Neural cell (in vitro differentiated cells): ENCODE data around the gene NRP1.

Experiments
- CTCF ChIP-seq: fragments of 450-650 bp; IDR thresholded peaks from 2 replicates; pipeline ENCODE4 v1.5.1; 2014; ENCODE audit warnings: antibody characterized with exemption, mild to moderate bottlenecking, moderate library complexity; ENCODE audit not compliant: poor library complexity, severe bottlenecking
- EP300 ChIP-seq: fragments of 450-650 bp; conservative IDR thresholded peaks from 2 replicates; pipeline ENCODE4 v1.6.1; 2014; ENCODE audit warnings: antibody characterized with exemption, mild to moderate bottlenecking, moderate library complexity; ENCODE audit not compliant: poor library complexity, severe bottlenecking
- EZH2 ChIP-seq: fragments of 200-600, 300-800 bp; shearing (Covaris generic), sonication (generic); IDR thresholded peaks from 2 replicates; pipeline ENCODE4 v1.6.1; 2014; ENCODE audit warnings: antibody characterized with exemption, low read length, borderline replicate concordance, mild to moderate bottlenecking; ENCODE audit not compliant: insufficient read depth, poor library complexity, severe bottlenecking
- MXI1 ChIP-seq: fragments of 450-650 bp; conservative IDR thresholded peaks from 2 replicates; pipeline ENCODE4 v1.6.1; 2014; ENCODE audit warnings: antibody characterized with exemption, mild to moderate bottlenecking; ENCODE audit not compliant: poor library complexity, severe bottlenecking
- POLR2AphosphoS5 ChIP-seq: IDR thresholded peaks from 2 replicates; pipeline ENCODE4 v1.6.1; 2012
- REST ChIP-seq: IDR thresholded peaks from 2 replicates; pipeline ENCODE4 v1.6.1; 2012; ENCODE audit warnings: borderline replicate concordance
- TAF1 ChIP-seq: IDR thresholded peaks from 2 replicates; pipeline ENCODE4 v1.6.1; 2012; ENCODE audit warnings: low read depth

DNA sequence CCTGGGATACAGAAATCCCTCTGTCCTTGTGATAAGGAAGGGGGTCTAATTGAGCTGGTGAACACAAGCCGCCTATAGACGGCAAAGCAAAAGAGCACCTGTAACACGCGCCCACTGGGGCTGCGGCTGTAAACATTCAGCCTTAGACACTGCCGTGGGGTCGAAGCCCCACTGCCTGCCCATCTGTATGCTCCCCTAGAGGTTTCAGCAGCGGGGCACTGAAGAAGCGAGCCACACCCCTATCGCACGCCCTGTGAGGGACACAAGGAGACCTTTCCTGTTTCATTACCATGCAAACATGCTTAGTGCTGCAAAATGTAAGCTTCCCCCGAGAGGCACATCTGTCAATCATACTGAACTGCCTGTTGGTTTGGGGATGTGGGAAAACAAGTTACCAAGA is 82.1 kb downstream of the NRP1 start:
- TF ChIP-seq CTCF, result no peak
- no peak for TF ChIP-seq REST
- no peak for TF ChIP-seq POLR2AphosphoS5
- TF ChIP-seq MXI1, result no peak
- TF ChIP-seq EP300, result no peak
- TF ChIP-seq TAF1, result no peak
- TF ChIP-seq EZH2, result no peak
